Inflammatory macrophage treated with lipopolysaccharide for 1 hour (primary cell): Measurements from ENCODE around the gene FCN3.
A peak's percentile ranks its signal among the peaks of the same experiment; 100 is the strongest.

Experiments used
- DNase-seq, 2 donors: peaks; one replicate each; pipeline ENCODE4 v3.0.0-alpha.2; 2020 to 2022

Gene FCN3

DNA sequence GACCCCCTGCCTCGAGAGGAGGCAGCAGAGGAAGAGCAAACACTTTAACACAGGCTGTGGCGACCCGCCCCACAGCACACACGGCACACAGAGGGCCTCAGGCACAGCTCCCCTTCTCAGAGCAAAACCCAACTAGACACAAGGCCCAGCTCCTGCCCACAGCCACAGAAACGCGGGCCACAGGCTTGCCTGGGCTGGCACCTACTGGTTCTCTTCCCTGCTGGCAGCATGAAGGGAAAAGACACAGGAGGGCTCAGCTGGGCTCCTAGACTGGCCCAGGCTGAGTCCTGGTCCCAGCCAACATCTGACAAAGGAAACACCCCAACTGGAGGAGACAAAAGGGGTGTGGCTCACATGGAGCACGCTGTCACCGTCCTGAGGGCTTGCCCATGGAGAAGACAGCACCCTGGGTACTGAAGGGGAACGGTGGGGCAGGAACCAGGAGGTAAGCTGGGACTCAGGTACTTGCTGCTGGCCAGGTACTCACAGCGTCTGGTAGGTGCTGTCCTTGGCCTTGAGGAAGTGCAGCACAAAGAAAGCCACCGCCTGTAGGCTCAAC is 5.0 kb upstream of the FCN3 start:
- DNase-seq, result no peak

- no peak for DNase-seq
Measured at GRCh38 chr1:27377760-27378495, 3.3 kb upstream of the FCN3 start.

- no peak for DNase-seq
Measured at GRCh38 chr1:27372808-27373690, 1.6 kb downstream of the FCN3 start.

- no peak for DNase-seq
Measured at GRCh38 chr1:27372022-27372807, 2.4 kb downstream of the FCN3 start.

- no peak for DNase-seq
Measured at GRCh38 chr1:27368869-27369582, 5.6 kb downstream of the FCN3 start.

DNA sequence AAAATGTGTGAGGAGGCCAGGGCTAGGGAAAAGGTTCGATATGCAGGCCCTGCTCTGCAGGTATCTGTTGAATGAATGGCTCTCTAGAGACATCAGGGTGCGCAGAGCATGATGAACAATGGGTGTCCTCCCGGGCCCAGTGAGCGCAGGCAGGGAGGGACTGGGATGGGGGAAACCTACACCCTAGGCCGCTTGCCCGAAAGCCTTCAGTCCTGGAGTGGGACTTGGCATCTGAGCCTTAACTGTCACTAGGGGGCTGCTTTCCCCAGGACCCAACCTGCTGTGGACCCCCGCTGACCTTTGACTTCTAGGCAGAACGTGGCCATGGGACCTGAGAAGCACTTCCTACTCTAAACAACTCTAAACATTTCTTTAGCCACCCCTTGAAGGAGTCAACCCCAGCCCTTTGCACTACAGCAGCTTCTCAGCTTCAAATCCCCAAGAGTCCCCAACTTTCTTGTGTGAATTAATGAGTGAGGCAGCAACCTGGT is 7.4 kb downstream of the FCN3 start:
- DNase-seq, result no peak

DNA sequence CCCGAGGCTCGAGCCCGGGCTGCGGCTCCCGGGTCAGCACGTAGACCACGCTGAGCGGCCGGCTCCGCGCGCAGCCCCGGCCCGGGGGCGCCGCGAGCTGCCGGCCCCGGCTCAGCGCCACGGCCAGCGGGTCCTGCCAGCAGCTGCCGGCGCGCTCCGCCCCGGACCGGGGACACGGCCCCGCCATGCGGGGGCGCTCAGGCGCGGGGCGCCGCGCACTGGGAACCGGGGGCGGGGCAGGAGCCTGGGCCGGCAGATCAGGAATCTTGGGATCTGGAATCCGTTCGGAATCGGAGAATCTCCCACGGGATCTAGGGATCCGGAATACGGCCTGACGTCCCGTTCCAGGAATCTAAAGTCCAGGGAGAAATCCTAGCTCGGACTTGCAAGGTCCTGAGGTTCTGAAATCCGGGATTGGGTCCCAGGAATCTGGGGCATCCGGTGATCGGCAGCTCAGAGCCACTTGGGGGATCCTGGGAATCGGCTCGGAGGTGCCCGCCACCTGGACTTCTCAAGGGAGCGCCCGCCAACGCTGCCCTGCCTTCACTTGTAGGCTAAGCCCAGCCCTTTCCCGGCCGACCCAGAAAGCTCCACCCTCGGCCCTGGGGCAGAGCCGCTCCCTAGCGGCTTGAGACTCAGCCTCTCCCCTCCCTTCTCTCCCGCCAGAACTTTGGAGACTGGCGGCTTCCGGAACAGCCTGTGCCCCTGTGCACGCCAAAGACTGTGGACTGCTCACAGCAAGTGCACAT is 8.0 kb downstream of the FCN3 start, which contains the start of gene MAP3K6:
TSS of gene MAP3K6 (minus strand) at position 551 of the 749 bp plus-strand sequence. CDS start at position 187, 364 bp downstream.
- DNase-seq, result peak; percentile 56 to 59

- DNase-seq, result peak; percentile 71 to 74
Measured at GRCh38 chr1:27366113-27366410, 8.6 kb downstream of the FCN3 start.

DNA sequence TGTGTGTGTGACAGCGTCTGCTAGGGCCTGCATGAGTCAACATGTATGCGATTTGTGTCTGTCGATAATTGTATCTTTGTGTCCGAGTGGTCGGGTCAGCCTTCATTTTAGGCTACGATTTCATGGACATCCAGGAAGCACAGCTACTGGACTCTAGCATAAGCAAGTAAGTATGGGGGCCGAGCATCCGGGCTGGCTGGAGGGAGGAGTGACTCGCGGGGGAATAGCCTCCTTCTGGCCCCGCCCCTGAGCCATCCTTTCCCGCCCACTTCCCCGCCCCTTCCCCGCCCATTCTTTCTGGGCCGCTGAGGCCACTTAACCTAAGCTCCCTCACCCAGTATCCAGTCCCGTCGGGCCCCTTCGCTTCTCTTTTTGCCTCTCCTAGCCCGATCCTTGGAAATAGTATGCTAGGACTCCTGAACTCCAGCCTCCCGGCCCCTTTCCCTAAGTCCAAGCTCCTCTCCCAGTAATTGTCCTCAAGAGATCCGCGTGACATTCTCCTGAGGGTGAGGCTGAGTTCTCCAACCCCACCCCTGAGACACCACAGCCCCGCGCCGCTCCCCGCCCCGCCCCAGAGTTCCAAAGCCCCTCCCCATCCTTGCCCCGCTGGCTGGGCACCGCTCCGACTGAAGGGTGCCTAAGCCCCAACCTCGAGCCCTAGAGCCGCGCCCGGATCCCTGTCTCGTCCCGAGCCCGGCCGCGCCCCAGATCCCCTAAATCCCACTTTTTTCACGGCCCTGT is 9.1 kb downstream of the FCN3 start:
- DNase-seq, result peak; percentile 78 to 93

DNA sequence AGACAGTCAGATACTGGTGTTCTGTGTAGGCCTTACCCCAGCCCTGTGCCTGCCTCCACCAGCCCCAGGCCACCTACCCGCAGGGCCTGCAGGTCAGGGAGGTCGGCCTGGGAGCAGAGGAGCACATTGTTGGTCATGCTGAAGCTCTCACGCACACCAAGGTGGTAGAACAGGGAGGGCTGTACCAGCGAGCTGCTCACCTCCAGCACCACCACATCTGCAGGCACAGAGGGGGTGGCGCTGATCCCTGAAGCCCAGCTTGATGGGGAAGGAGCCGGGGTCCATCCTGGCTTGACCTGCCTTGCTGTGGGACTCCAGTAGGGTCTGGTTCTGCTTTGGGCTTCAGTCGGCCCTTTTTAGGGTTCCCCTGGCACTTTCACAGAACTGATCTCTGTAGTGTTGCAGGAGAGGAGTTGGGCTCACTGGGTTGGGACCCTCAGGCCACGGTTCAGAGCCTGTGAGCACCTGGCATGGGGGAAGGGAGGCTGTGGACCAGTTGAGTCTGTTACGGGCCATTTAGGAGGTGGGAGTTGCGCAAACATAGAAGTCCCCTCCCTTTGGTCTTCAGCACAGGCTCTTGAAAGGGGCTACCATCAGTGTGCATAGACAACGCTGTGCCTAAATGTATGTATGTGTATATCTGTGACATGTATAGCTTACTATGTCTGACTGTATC is 9.8 kb downstream of the FCN3 start:
- no peak for DNase-seq

DNA sequence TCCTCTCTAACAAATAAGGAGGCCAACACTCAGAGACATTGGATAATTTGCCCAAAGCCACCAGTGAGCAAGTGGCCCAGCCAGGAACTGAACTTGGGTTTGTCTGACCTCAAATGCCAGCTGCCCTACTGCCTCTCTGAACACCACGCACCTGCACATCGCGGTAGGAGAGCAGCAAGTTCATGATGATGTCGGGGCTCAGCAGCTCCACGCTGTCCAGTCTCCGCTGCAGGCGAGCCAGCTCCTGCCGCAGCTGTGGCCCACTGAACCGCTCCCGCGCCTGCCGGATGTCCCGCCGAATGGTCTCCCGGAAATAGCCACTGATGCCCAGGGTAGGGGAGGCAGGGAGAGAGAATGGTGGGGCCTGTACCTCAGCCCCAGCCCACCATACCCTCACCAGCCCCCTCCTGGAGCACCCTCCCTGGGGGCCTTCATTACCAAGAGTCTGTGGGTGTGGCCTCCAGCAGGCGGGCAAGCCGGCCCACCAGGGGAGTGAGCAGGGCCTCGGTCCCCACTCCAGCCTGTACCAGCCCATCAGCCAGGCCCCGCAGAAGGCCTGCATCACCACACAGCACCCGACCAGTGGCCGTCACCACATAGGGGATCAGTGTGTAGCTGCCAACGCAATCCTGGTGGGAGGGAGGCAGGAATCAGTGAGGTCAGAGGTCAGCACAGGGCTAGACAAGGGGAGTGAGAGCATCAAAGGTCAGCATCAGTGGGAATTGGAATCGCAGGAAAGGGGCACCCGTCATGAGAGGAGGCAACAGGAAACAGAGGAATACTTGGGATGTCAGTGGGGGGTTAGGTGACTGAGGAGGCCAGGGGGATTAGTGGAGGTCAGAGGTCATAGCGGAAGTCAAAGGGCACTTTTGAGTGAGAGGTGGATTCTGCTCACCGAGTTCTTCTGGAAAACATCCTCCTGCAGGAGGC is 10.6 kb downstream of the FCN3 start:
- no peak for DNase-seq

- no peak for DNase-seq
Measured at GRCh38 chr1:27361553-27361952, 13.1 kb downstream of the FCN3 start.

DNA sequence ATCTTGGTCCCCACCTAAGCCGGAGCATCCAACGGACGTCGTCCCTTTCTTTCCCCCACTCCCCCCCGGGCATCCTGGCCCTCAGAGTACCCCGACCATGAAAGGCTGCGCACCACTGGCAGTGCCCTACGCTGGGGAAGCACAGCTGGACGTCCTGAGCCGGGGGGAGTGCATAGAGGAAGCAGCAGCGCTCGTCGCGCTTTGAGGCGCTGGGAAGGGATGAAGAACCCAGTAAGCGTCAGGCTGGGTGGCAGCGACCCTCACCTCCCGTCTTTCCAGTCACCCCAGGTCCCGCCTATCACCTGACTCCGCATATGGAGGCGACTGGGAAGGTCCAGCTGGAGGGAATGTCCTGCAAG is 13.6 kb downstream of the FCN3 start:
- no peak for DNase-seq

GRCh38 chr1:27360159-27361043 is 14.2 kb downstream of the FCN3 start:
- DNase-seq, result no peak

DNA sequence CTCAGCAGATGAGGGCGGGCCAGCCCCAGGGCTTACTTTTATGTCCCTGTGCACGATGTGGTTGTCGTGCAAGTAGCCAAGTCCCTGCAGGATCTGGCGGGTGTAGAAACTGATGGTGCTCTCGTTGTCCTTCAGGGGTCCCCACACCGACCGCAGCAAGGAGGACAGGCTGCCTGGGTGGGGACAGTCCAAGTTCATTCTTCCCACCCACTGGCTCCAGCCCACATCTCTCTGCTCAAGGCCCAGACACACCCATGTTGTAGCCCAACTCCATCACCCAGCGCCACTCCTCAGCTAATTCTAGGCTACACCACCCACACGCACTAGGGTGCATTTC is 14.8 kb downstream of the FCN3 start:
- DNase-seq, result no peak

GRCh38 chr1:27358928-27359313 is 15.7 kb downstream of the FCN3 start:
- DNase-seq, result no peak

DNA sequence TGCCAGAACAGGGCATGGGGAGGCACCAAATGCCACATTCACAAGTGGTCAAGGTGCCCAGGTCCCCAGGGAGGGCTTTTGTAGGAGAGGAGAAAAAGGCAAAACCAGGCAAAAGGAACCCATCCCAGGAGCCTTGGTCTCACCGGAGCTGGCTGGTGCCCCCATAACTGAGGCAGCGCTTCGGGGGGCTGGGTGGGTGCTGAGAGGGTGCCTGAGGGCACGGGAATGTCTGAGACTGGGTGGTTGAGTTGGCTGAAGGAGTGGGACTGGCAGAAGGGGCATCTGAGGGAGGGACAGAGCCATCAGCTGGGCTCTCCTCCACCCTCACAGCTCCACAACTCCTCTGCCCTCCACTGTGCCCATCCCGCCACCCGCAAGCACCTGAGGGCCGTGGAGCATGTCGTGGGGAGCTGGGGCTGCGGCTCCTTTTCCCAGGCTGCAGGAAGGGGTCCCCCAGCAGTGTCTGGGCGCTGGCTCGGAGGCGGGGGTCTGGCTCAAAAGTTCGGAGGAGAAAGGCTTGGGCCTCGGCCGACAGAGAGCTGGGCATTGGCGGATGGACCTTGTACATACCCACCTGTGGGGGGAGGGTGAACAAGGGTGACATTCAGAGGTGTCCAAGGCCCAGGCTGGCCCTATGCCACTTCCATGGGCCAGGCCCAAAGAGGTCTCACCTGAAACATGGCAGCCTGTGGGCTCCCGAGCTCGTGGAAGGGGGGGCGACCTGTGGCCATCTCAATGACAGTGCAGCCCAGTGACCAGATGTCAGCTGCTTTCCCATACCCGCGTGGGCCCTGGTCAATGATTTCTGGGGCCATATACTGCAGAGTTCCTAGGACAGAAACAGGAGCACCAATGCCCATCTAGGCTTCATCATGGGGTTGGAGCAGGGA is 16.3 kb downstream of the FCN3 start:
- DNase-seq, result no peak
